Right hindlimb (tissue), 1 donor: ENCODE measurements around the gene GPR148.

Source experiments
- DNase-seq: peaks from one replicate; pipeline ENCODE4 v3.0.0-alpha.2; 2018

The GPR148 gene

GRCh38 chr2:130778781-130779180 lies 49.9 kb downstream of the GPR148 start:
- no peak for DNase-seq
